HepG2 (cell line): Measurements from ENCODE around the gene NDUFS7. TPM values are rescaled to one million over a fixed set of nuclear protein-coding genes. Genes with fewer than 3 reads are reported as not detected.

ENCODE experiments used
- ARID2 ChIP-seq: sonication (generic); formaldehyde crosslinking; IDR thresholded peaks from 2 replicates; pipeline ENCODE4 v1.8.1; 2022; ENCODE audit warnings: mild to moderate bottlenecking, missing genetic modification reagents, borderline replicate concordance
- HMG20B ChIP-seq: conservative IDR thresholded peaks from 2 replicates; pipeline ENCODE4 v1.6.1; 2016; ENCODE audit warnings: missing genetic modification reagents, missing compliant biosample characterization
- JUNB ChIP-seq: sonication (generic); formaldehyde crosslinking; IDR thresholded peaks from 2 replicates; pipeline ENCODE4 v1.8.0; 2022; ENCODE audit warnings: missing genetic modification reagents, mild to moderate bottlenecking, borderline replicate concordance
- KIAA2018 ChIP-seq: sonication (generic); formaldehyde crosslinking; IDR thresholded peaks from 2 replicates; pipeline ENCODE4 v1.5.0; 2020; ENCODE audit warnings: mild to moderate bottlenecking, missing genetic modification reagents, borderline replicate concordance
- NFKB2 ChIP-seq: sonication (generic); formaldehyde crosslinking; IDR thresholded peaks from 2 replicates; pipeline ENCODE4 v1.4.0; 2020; ENCODE audit warnings: missing genetic modification reagents, borderline replicate concordance
- NR2F6 ChIP-seq, 2 experiments: IDR thresholded peaks; 2 replicates each; pipeline ENCODE4 v1.6.1; 2016; ENCODE audit warnings: antibody characterized with exemption in 1 of 2, mild to moderate bottlenecking in 1 of 2
- PRPF4 ChIP-seq: fragments of 200-400 bp; formaldehyde crosslinking; IDR thresholded peaks from 2 replicates; pipeline ENCODE4 v1.6.1; 2016; ENCODE audit warnings: low read length, low read depth; ENCODE audit not compliant: poor library complexity, severe bottlenecking
- REST ChIP-seq, 2 experiments: IDR thresholded peaks; 2 replicates each; pipeline ENCODE4 v1.6.1; 2011 to 2012; ENCODE audit warnings: low read length in 2 of 2, borderline replicate concordance in 1 of 2, low read depth in 1 of 2, mild to moderate bottlenecking in 1 of 2, moderate library complexity in 1 of 2
- WIZ ChIP-seq: sonication (generic); formaldehyde crosslinking; IDR thresholded peaks from 2 replicates; pipeline ENCODE4 v1.5.1; 2020; ENCODE audit warnings: mild to moderate bottlenecking, missing genetic modification reagents
- ZMYM4 ChIP-seq: sonication (generic); formaldehyde crosslinking; IDR thresholded peaks from 2 replicates; pipeline ENCODE4 v1.8.1; 2023; ENCODE audit warnings: mild to moderate bottlenecking, missing genetic modification reagents
- ZNF296 ChIP-seq: sonication (generic); formaldehyde crosslinking; conservative IDR thresholded peaks from 2 replicates; pipeline ENCODE4 v1.5.0; 2020; ENCODE audit warnings: mild to moderate bottlenecking, missing genetic modification reagents
- ZNF558 ChIP-seq: sonication (generic); formaldehyde crosslinking; IDR thresholded peaks from 2 replicates; pipeline ENCODE4 v1.9.0; 2022; ENCODE audit warnings: mild to moderate bottlenecking, missing genetic modification reagents, borderline replicate concordance
- ZNF572 ChIP-seq: sonication (generic); formaldehyde crosslinking; IDR thresholded peaks from 2 replicates; pipeline ENCODE4 v1.5.1; 2020; ENCODE audit warnings: mild to moderate bottlenecking, missing genetic modification reagents
- ZSCAN5A ChIP-seq: sonication (generic); formaldehyde crosslinking; IDR thresholded peaks from 2 replicates; pipeline ENCODE4 v1.8.0; 2022; ENCODE audit warnings: mild to moderate bottlenecking, missing genetic modification reagents, borderline replicate concordance
- polyA plus RNA-seq, 8 experiments: library from polyadenylated mRNA; depleted of rRNA in 3 of 8; stranded (reverse) in 7 of 8; unstranded in 1 of 8; fragments of >200 nt; fragmentation: Illumina TruSeq in 4 of 8; extraction: Trizol in 4 of 8; gene quantifications; 2 replicates each; pipeline versions ENCODE4 v1.2.1 to v1.2.3, GENCODE V29; 2011 to 2016; ENCODE audit warnings: low read depth in 4 of 8, missing spikeins in 1 of 8, mixed read lengths in 1 of 8; ENCODE audit not compliant: insufficient read depth in 1 of 8
- total RNA-seq, 5 experiments: library from RNA; depleted of rRNA; stranded (reverse); fragments of >200 nt; fragmentation: Illumina TruSeq; extraction: Trizol; gene quantifications; 2 replicates each; pipeline ENCODE4 v1.2.3, GENCODE V29; 2016; ENCODE audit warnings: low read depth in 1 of 5

NDUFS7 gene
- total and polyA plus RNA-seq, 2 of the 13 experiments (the other 11 are each of a cell fraction or from before 2014, with no cell fraction given), result 34.3 to 66.9 TPM

GRCh38 chr19:1400281-1401137 lies 16.8 kb downstream of the NDUFS7 start (continued):
- no peak for TF ChIP-seq KIAA2018 (CRISPR knock-in tag)
- TF ChIP-seq ZMYM4, result no peak
- TF ChIP-seq NFKB2, result peak; percentile 63; the same call in 1 of the 2 replicates
- peak; percentile 54; the same call in 1 of the 2 replicates for TF ChIP-seq ZNF558 (CRISPR knock-in tag)
- no peak for TF ChIP-seq ZNF572 (CRISPR knock-in tag)
- TF ChIP-seq ZNF296 (CRISPR knock-in tag), result peak; percentile 90
- TF ChIP-seq ZSCAN5A (CRISPR knock-in tag), result peak; percentile 84; the same call in 1 of the 2 replicates
- no peak for TF ChIP-seq JUNB (CRISPR knock-in tag)
- no peak for TF ChIP-seq WIZ
- peak; percentile 37; the same call in 1 of the 2 replicates for TF ChIP-seq HMG20B (CRISPR knock-in tag)
- TF ChIP-seq PRPF4, result no peak
- TF ChIP-seq ARID2 (CRISPR knock-in tag), result 0 out of 2 replicates have a peak, but pooled peaks have one; percentile 80
- peak; percentile 46; the same call in 1 of the 2 replicates for TF ChIP-seq NR2F6 (IDR thresholded peaks at IDR 0.05)
- peak; percentile 52; the same call in 1 of the 2 replicates for TF ChIP-seq NR2F6 (CRISPR knock-in tag; IDR thresholded peaks at IDR 0.05)
- 0 out of 4 replicates have a peak, but pooled peaks of 1 of the 2 experiments have one; percentile 7 for TF ChIP-seq REST (IDR thresholded peaks at IDR 0.05; ENCODE audit: borderline replicate concordance in 1 of 2, low read depth in 1 of 2, low read length in 2 of 2)
